ENCODE results near the gene CEP20.
"Not testable (repeated sequence)": the region's sequence is repeated elsewhere in the genome, so short reads cannot be mapped to it uniquely, and the experiment has no call there.

Gene CEP20

DNA sequence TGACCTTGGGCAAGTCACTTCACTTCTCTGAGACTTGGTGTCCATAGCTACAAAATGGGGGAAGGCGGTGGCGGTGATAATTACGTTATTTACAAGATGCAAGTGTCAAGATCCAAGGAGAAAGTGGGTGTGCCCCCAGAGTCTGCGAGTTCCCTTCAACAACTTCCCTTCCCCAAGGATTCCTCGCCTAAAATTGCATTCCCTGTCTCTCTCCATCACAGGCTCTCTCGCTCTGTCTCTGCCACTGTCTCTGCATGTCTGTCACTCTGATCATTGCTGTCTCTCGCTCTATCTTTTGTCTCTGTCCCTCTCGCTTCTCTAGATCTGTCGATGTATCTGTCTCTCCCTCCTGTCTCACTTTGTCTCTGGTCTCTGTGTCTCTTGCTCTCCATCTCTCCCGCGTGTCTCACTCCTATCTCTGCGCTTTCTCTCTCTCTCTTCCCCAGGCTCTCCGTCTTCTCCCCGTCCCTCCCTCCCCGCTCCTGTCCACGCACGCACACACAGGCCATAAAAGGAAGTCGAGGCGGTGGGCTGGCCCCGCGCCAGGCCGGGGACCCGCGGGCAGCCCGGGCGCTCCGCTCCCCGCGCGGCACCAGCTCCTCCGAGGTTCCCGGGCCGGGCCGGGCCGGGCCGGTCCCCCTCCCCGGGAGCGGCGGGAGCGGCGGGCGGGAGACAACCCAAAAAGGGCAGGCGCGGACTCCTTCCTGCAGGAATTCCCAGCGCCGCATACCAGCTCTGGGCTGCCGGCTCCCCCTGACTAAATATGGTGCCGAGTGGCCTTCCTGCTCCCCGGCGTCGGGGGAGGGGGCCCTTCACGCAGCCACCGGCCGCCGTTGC is 30.5 kb downstream of the CEP20 start:
- DNase-seq (ENCODE audit: low read depth, low spot score) = no peak

DNA sequence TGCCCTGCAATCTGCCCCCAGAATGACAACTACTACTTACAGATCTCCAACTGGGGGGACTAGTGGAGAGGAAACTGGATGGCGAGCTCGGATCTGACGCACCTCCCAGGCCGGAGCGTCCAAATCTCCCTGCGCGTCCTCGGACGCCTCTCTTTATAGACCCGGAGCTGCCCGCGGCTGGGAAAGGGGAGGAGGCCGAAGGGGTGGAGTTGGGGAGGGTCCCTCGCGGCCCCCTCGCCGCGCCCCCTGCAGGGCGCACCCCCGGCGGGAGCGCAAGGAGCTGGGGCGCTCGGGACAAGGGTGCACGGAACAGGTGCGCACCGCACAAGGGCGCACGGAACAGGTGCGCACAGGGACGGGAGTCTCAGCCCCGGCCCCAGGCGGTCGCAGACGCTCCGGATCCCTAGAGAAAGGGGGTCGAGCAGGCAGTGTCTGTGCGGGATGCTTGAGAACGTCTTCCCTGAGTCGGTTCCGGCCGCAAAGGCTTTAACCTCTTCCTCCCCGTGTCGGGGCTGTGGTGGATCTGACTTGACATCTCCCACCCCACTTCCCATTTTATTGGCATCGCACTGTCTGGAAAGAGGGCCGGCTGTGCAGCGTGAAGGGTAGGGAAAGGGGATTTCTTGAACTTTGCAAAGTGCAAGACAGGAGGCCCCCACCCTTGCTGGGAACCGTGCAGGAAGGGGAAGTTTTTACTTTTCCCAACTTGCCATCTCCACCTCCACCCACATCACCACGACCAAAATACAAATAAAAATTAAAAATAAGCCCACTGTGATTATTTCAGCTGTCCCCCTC is 31.3 kb downstream of the CEP20 start, which contains the start of gene MYH11:
TSS of gene MYH11 (minus strand) at position 128 of the 798 bp plus-strand sequence. CDS start 18,776 bp downstream, outside the sequence.
- no peak for DNase-seq (ENCODE audit: low read depth, low spot score)

GRCh38 chr16:15856182-15856581 is 32.2 kb downstream of the CEP20 start:
- no peak for DNase-seq (ENCODE audit: low read depth, low spot score)

DNA sequence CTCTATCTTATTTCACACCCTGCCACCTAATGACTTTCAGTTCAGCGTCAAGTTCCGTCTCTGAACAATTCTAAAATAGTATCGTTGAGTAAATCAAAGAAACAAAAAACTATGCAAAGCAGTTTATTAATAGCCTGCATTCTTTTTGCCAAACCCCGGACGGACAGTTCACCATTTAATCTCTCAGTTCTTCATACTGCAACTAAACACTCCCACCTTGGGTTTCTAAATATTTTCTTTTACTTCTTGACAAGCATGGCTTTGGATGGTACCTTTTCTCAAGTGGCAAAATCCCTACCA is 32.7 kb downstream of the CEP20 start:
- DNase-seq (ENCODE audit: low read depth, low spot score) = no peak

GRCh38 chr16:15854906-15855703 is 33.3 kb downstream of the CEP20 start:
- no peak for DNase-seq (ENCODE audit: low read depth, low spot score)

GRCh38 chr16:15854061-15854460 is 34.3 kb downstream of the CEP20 start:
- DNase-seq (ENCODE audit: low read depth, low spot score) = no peak

- no peak for DNase-seq (ENCODE audit: low read depth, low spot score)
Measured at GRCh38 chr16:15853021-15853420, 35.4 kb downstream of the CEP20 start.

- DNase-seq (ENCODE audit: low read depth, low spot score) = not testable (repeated sequence)
Measured at GRCh38 chr16:15850555-15850954, 37.8 kb downstream of the CEP20 start.

DNA sequence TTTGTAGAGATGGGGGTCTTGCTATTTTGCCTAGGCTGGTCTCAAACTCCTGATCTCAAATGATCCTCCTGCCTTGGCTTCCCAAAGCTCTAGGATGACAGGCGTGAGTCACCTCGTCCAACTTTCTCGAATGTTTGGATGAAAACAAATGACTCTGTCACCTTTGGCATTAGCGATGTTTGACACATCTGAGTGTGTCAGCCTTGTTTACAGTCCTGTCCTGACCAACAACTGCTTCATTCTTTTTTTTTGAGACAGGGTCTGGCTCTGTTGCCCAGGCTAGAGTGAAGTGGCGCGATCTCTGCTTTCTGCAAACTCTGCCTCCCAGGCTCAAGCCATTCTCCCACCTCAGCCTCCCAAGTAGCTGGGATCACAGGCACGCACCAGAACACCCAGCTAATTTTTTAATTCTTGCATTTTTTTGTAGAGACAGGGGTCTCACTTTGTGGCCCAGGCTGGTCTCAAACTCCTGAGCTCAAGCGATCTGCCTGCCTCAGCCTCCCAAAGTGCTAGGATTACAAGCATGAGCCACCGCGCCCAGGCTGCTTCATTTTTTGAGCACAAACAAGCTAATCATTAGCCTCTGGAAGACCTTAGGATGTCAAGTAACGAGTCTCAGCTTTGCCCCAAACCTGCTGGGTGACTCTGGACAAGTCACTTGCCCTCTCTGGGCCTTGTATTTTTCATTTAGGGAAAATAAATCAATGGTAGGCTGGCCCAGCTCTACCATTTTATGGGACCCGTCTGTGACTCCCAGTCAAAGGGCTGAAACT is 39.0 kb downstream of the CEP20 start:
- DNase-seq (ENCODE audit: low read depth, low spot score) = no peak

GRCh38 chr16:15847611-15848175 is 40.7 kb downstream of the CEP20 start:
- no peak for DNase-seq (ENCODE audit: low read depth, low spot score)

DNA sequence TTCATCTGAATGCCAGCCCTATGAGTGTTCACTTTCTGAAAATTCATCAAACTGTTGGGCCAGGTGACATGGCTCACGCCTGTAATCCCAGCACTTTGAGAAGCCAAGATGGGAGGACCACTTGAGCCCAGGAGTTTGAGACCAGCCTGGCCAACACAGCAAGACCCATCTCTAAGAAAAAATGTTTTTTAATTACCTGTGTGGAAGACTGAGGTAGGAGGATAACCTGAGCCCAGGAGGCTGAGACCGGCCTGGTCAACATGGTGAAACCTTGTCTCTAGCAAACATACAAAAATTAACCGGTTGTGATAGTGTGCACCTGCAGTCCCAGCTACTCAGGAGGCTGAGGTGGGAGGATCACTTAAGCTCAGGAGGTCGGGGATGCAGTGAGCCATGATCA is 41.9 kb downstream of the CEP20 start:
- no peak for DNase-seq (ENCODE audit: low read depth, low spot score)

DNA sequence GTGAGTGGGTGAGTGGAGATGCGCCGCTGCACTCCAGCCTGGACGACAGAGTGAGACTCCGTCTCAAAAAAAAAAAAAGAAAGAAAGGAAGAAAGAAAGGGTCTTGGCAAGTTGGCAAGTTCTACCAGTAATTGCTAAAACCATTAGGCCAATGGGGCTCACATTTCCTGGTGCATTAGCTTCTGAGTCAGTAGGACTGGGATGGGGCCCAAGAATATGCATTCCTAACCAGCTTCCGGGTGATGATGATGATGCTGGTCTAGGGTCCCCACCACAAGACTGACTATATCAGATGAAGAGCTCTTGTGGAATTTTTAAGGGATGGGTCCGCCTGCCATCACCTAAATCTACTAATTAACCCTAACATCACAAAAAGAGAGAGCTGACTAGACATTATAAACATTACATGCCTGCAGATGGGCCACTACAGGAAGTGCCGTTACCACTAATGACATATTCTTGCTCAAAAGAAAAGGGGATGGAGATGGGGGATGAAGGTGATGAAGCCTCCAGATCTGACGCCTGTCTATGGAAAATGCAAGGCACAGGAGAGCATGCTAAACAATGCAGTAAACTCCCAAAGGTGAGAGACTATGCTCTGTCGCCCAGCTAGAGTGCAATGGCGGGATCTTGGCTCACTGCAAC is 44.6 kb downstream of the CEP20 start:
- no peak for DNase-seq (ENCODE audit: low read depth, low spot score)

GRCh38 chr16:15839204-15839603 is 49.2 kb downstream of the CEP20 start:
- DNase-seq (ENCODE audit: low read depth, low spot score) = not testable (repeated sequence)

GRCh38 chr16:15837761-15838160 is 50.6 kb downstream of the CEP20 start:
- no peak for DNase-seq (ENCODE audit: low read depth, low spot score)

DNA sequence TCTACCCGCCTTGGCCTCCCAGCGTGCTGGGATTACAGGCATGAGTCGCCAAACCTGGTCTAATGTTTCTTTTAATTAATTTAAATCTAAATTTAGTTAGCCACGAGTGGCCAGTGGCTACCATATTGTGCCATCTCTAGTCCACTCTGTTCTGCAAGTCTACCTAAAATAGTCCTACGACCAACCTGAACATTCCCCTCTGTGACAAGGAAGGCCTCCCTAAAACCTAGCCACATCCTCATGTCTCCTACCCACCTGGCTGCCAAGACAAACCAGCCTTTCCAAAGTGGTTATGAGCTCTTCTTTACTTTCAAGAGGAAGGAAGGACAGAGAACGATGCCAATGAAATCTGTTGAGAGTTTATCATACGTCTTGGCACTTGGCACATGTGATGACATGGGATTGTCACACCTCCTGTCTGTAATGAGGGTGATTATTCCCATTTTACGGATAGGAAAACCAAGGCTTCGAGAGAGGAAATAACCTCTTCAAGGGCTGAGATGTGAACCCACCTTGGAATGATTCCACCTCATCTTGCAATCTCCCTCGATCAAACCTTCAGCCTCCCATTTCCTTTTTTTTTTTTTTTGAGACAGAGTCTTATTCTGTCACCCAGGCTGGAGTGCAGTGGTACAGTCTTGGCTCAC is 51.3 kb downstream of the CEP20 start:
- no peak for DNase-seq (ENCODE audit: low read depth, low spot score)

- DNase-seq (ENCODE audit: low read depth, low spot score) = no peak
Measured at GRCh38 chr16:15836074-15836473, 52.3 kb downstream of the CEP20 start.

- no peak for DNase-seq (ENCODE audit: low read depth, low spot score)
Measured at GRCh38 chr16:15835136-15835878, 53.1 kb downstream of the CEP20 start.

DNA sequence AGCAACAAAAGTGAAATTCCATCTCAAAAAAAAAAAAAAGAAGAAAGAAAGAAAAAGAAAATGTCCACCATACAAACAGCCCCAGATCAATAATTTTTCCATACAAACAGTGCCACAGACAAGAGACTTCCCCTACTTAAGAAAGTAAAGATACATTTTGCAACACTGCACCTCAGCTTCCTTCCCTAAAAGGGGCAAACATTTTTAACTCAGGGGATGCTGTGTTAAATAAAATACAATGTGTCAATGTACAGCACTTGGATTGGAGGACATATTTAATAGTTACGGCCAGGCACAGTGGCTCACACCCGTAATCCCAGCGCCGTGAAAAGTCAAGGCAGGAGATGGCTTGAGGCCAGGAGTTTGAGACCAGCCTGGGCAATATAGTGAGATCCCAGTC is 53.9 kb downstream of the CEP20 start:
- no peak for DNase-seq (ENCODE audit: low read depth, low spot score)

DNA sequence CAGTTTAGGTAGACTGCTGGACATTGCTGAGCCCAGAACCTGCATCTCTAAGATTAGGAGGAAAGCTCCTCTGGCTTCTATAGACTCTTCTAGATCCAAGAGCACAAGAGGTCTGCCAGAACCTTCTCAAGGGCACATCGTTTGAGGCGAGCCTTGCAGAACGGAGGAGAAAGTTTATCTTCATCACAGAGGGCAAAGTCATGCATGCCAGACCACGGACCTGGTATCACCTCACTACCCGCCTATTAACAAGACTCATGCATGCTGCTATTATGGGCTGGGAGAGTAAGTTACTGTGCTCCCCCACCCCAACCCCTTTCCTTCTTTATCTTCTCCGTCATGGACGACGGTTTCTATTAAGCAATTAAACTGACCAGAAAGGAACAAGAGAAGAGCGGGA is 54.9 kb downstream of the CEP20 start:
- DNase-seq (ENCODE audit: low read depth, low spot score) = no peak

Data from iPS DF 19.7 (cell line).